ENCODE measurements around the gene RNLS.
"Not testable (repeated sequence)": the region's sequence is repeated elsewhere in the genome, so short reads cannot be mapped to it uniquely, and the experiment has no call there.

DNA sequence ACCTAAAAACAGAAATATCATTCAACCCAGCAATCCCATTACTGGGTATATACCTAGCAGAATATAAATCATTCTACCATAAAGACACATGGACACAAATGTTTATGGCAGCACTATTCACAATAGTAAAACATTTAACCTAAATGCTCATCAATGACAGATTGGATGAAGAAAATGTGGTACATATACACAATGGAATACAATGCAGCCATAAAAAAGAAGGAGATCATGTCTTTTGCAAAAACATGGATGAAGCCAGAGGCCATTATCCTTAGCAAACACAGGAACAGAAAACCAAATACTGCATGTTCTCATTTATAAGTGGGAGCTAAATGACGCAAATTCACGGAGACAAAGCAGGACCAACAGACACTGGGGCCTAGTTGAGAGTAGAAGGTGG, 96.3 kb downstream of the RNLS start:
- TF ChIP-seq BHLHE40, MAFK (IDR thresholded peaks at IDR 0.05; ENCODE audit: low read depth, low read length): not testable (repeated sequence)
- TF ChIP-seq, protein P1, sequence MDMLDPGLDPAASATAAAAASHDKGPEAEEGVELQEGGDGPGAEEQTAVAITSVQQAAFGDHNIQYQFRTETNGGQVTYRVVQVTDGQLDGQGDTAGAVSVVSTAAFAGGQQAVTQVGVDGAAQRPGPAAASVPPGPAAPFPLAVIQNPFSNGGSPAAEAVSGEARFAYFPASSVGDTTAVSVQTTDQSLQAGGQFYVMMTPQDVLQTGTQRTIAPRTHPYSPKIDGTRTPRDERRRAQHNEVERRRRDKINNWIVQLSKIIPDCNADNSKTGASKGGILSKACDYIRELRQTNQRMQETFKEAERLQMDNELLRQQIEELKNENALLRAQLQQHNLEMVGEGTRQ (IDR thresholded peaks at IDR 0.05; ENCODE audit: low read depth, low read length): not testable (repeated sequence)

Measured in IMR-90 (cell line).